GM23338 (cell line): ENCODE data around the gene KLF11. TPM values are rescaled to one million over a fixed set of nuclear protein-coding genes. Genes with fewer than 3 reads are reported as not detected.

Source experiments
- ATAC-seq: fragments of 200-7000 bp; cut with Tn5 transposase; 3 replicates; pipeline ENCODE4 v1.9.1; 2020
- DNase-seq: peaks from one replicate; pipeline ENCODE4 v3.0.0-alpha.2; 2015; ENCODE audit warnings: low spot score
- H2AFZ ChIP-seq: fragments of 200-600 bp; sonication (generic); 2 replicates; pipeline ENCODE4 v1.8.0; 2016; ENCODE audit warnings: antibody characterized with exemption, mild to moderate bottlenecking, moderate library complexity
- H3F3A ChIP-seq: fragments of 200-600 bp; sonication (generic); replicated peaks from 2 replicates; pipeline ENCODE4 v1.8.0; 2017; ENCODE audit warnings: antibody characterized with exemption, mixed run types, low read depth
- H3K27ac ChIP-seq: fragments of 200-600 bp; sonication (generic); 2 replicates; pipeline ENCODE4 v1.6.1; 2016; ENCODE audit warnings: low read depth
- H3K27me3 ChIP-seq: fragments of 200-600 bp; sonication (generic); 2 replicates; pipeline ENCODE4 v1.8.0; 2016; ENCODE audit warnings: mild to moderate bottlenecking, mixed run types, moderate library complexity; ENCODE audit not compliant: insufficient read depth
- H3K36me3 ChIP-seq: fragments of 200-600 bp; sonication (generic); 2 replicates; pipeline ENCODE4 v1.8.0; 2016; ENCODE audit warnings: mild to moderate bottlenecking; ENCODE audit not compliant: insufficient read depth
- H3K4me1 ChIP-seq: fragments of 200-600 bp; sonication (generic); 2 replicates; pipeline ENCODE4 v1.8.0; 2016; ENCODE audit warnings: mild to moderate bottlenecking, moderate library complexity; ENCODE audit not compliant: insufficient read depth
- H3K4me2 ChIP-seq: fragments of 200-600 bp; sonication (generic); 2 replicates; pipeline ENCODE4 v1.7.1; 2017; ENCODE audit warnings: mixed run types
- H3K4me3 ChIP-seq: fragments of 200-600 bp; sonication (generic); 2 replicates; pipeline ENCODE4 v1.6.1; 2016; ENCODE audit warnings: mixed run types
- H3K79me2 ChIP-seq: fragments of 200-600 bp; sonication (generic); replicated peaks from 2 replicates; pipeline ENCODE4 v1.8.0; 2017; ENCODE audit warnings: mild to moderate bottlenecking; ENCODE audit not compliant: insufficient read depth
- H3K9me2 ChIP-seq: fragments of 200-600 bp; sonication (generic); 2 replicates; pipeline ENCODE4 v1.8.0; 2017; ENCODE audit not compliant: insufficient read depth
- H4K20me1 ChIP-seq: fragments of 200-600 bp; sonication (generic); replicated peaks from 2 replicates; pipeline ENCODE4 v1.8.0; 2017; ENCODE audit warnings: mild to moderate bottlenecking; ENCODE audit not compliant: insufficient read depth
- H3K27ac Mint-ChIP-seq: 2 replicates; pipeline ENCODE4 v1.8.0; 2020; ENCODE audit warnings: inconsistent platforms, mild to moderate bottlenecking, moderate library complexity, mixed read lengths
- H3K27me3 Mint-ChIP-seq: 3 replicates; pipeline ENCODE4 v1.8.0; 2022; ENCODE audit warnings: low read depth, mild to moderate bottlenecking, moderate library complexity, mixed read lengths, inconsistent platforms; ENCODE audit not compliant: insufficient read depth, poor library complexity
- H3K36me3 Mint-ChIP-seq: 3 replicates; pipeline ENCODE4 v1.8.0; 2021; ENCODE audit warnings: low read depth, mild to moderate bottlenecking, inconsistent platforms, moderate library complexity, mixed read lengths
- H3K4me1 Mint-ChIP-seq: 3 replicates; pipeline ENCODE4 v1.8.0; 2020; ENCODE audit warnings: mild to moderate bottlenecking, inconsistent platforms, mixed read lengths
- H3K4me3 Mint-ChIP-seq: 3 replicates; pipeline ENCODE4 v1.8.0; 2021; ENCODE audit warnings: moderate library complexity, mild to moderate bottlenecking, inconsistent platforms, mixed read lengths
- H3K9me3 Mint-ChIP-seq: 3 replicates; pipeline ENCODE4 v1.8.0; 2020; ENCODE audit warnings: moderate library complexity, mild to moderate bottlenecking, inconsistent platforms, mixed read lengths
- CREB1 ChIP-seq: fragments of 250-450 bp; sonication (Bioruptor Pico); IDR thresholded peaks from 2 replicates; pipeline ENCODE4 v1.5.0; 2020; ENCODE audit warnings: low read depth, mild to moderate bottlenecking, moderate library complexity
- EZH2 ChIP-seq: fragments of 200-600 bp; sonication (generic); IDR thresholded peaks from one replicate; pipeline ENCODE4 v1.8.0; 2017; ENCODE audit warnings: antibody characterized with exemption, mild to moderate bottlenecking, low read depth; ENCODE audit not compliant: unreplicated experiment
- EZH2phosphoT487 ChIP-seq: fragments of 200-600 bp; sonication (generic); IDR thresholded peaks from one replicate; pipeline ENCODE4 v1.8.1; 2018; ENCODE audit warnings: antibody characterized with exemption; ENCODE audit not compliant: unreplicated experiment
- JUNB ChIP-seq: IDR thresholded peaks from one replicate; pipeline ENCODE4 v1.6.1; 2016; ENCODE audit warnings: antibody characterized with exemption; ENCODE audit not compliant: unreplicated experiment
- NANOG ChIP-seq: IDR thresholded peaks from 2 replicates; pipeline ENCODE4 v1.6.1; 2016; ENCODE audit warnings: antibody characterized with exemption, borderline replicate concordance
- POLR2AphosphoS5 ChIP-seq: IDR thresholded peaks from 2 replicates; pipeline ENCODE4 v1.6.1; 2016; ENCODE audit warnings: antibody characterized with exemption, low read depth
- REST ChIP-seq: IDR thresholded peaks from one replicate; pipeline ENCODE4 v1.6.1; 2018; ENCODE audit warnings: antibody characterized with exemption; ENCODE audit not compliant: unreplicated experiment
- STAT1 ChIP-seq: IDR thresholded peaks from one replicate; pipeline ENCODE4 v1.6.1; 2016; ENCODE audit warnings: antibody characterized with exemption; ENCODE audit not compliant: unreplicated experiment
- ZNF114 ChIP-seq: fragments of 250-450 bp; sonication (Bioruptor Pico); IDR thresholded peaks from 2 replicates; pipeline ENCODE4 v1.5.0; 2020; ENCODE audit warnings: mild to moderate bottlenecking, moderate library complexity
- ZNF331 ChIP-seq: fragments of 250-450 bp; sonication (Bioruptor Pico); IDR thresholded peaks from 2 replicates; pipeline ENCODE4 v1.5.0; 2020; ENCODE audit warnings: low read depth, mild to moderate bottlenecking, moderate library complexity
- polyA plus RNA-seq: library from polyadenylated mRNA; unstranded; fragments of >200 nt; fragmentation: Nextera tagmentation; extraction: Ambion mirVana; gene quantifications from 2 replicates; pipeline ENCODE4 v1.2.1, GENCODE V29; 2016
- total RNA-seq: library from RNA; depleted of rRNA; stranded (reverse); fragments of >200 nt; shearing (Covaris generic); gene quantifications from 2 replicates; pipeline ENCODE4 v1.2.3, GENCODE V29; 2014
- TF ChIP-seq, protein P1 (sequence below): fragments of 250-450 bp; sonication (Bioruptor Pico); IDR thresholded peaks from 2 replicates; pipeline ENCODE4 v1.5.0; 2020; ENCODE audit warnings: mild to moderate bottlenecking, moderate library complexity
- TF ChIP-seq, protein P2 (sequence below), 2 experiments: fragments of 200-600 bp in 1 of 2; sonication (generic) in 1 of 2; conservative IDR thresholded peaks; 2 replicates each; pipeline versions ENCODE4 v1.5.1 to v1.6.1; 2016 to 2017; ENCODE audit warnings: antibody characterized with exemption in 2 of 2, low read depth in 2 of 2, mild to moderate bottlenecking in 2 of 2, moderate library complexity in 1 of 2
- TF ChIP-seq, protein P3 (sequence below): IDR thresholded peaks from 2 replicates; pipeline ENCODE4 v1.6.1; 2016; ENCODE audit warnings: antibody characterized with exemption

The KLF11 gene
- total and polyA plus RNA-seq, 2 experiments from 2014 or later = 1.4 to 5.6 TPM

GRCh38 chr2:10016802-10017258 lies 26.5 kb upstream of the KLF11 start:
- H3K4me3 ChIP-seq = no peak overlapping the region
- no peaks in the 10 kb centered on the region; the same call in 2 of the 3 replicates for H3K36me3 Mint-ChIP-seq
- H3K4me1 Mint-ChIP-seq = no peaks in the 10 kb centered on the region; the same call in 2 of the 3 replicates
- H3F3A ChIP-seq = no peaks in the 10 kb centered on the region
- no peaks in the 10 kb centered on the region for H4K20me1 ChIP-seq
- no peaks in the 10 kb centered on the region for H3K79me2 ChIP-seq
- no peak overlapping the region for H3K4me3 Mint-ChIP-seq
- no peaks in the 10 kb centered on the region for H3K4me1 ChIP-seq
- ATAC-seq (no peak), DNase-seq (no peak)
- no peaks in the 10 kb centered on the region for H3K27me3 ChIP-seq
- H3K9me3 Mint-ChIP-seq = no peaks in the 10 kb centered on the region
- no peaks in the 10 kb centered on the region for H3K9me2 ChIP-seq
- H3K27ac ChIP-seq = no peak overlapping the region
- no peak overlapping the region for H2AFZ ChIP-seq
- no peak overlapping the region for H3K27ac Mint-ChIP-seq
- H3K4me2 ChIP-seq = no peak overlapping the region
- no peaks in the 10 kb centered on the region for H3K36me3 ChIP-seq
- no peaks in the 10 kb centered on the region for H3K27me3 Mint-ChIP-seq
- TF ChIP-seq EZH2phosphoT487 (no peak), ZNF331 (CRISPR knock-in tag) (no peak), JUNB (no peak), CREB1 (CRISPR knock-in tag) (no peak), ZNF114 (no peak), NANOG (no peak), STAT1 (no peak), POLR2AphosphoS5 (no peak), REST (no peak), EZH2 (no peak)
- TF ChIP-seq, protein P1, sequence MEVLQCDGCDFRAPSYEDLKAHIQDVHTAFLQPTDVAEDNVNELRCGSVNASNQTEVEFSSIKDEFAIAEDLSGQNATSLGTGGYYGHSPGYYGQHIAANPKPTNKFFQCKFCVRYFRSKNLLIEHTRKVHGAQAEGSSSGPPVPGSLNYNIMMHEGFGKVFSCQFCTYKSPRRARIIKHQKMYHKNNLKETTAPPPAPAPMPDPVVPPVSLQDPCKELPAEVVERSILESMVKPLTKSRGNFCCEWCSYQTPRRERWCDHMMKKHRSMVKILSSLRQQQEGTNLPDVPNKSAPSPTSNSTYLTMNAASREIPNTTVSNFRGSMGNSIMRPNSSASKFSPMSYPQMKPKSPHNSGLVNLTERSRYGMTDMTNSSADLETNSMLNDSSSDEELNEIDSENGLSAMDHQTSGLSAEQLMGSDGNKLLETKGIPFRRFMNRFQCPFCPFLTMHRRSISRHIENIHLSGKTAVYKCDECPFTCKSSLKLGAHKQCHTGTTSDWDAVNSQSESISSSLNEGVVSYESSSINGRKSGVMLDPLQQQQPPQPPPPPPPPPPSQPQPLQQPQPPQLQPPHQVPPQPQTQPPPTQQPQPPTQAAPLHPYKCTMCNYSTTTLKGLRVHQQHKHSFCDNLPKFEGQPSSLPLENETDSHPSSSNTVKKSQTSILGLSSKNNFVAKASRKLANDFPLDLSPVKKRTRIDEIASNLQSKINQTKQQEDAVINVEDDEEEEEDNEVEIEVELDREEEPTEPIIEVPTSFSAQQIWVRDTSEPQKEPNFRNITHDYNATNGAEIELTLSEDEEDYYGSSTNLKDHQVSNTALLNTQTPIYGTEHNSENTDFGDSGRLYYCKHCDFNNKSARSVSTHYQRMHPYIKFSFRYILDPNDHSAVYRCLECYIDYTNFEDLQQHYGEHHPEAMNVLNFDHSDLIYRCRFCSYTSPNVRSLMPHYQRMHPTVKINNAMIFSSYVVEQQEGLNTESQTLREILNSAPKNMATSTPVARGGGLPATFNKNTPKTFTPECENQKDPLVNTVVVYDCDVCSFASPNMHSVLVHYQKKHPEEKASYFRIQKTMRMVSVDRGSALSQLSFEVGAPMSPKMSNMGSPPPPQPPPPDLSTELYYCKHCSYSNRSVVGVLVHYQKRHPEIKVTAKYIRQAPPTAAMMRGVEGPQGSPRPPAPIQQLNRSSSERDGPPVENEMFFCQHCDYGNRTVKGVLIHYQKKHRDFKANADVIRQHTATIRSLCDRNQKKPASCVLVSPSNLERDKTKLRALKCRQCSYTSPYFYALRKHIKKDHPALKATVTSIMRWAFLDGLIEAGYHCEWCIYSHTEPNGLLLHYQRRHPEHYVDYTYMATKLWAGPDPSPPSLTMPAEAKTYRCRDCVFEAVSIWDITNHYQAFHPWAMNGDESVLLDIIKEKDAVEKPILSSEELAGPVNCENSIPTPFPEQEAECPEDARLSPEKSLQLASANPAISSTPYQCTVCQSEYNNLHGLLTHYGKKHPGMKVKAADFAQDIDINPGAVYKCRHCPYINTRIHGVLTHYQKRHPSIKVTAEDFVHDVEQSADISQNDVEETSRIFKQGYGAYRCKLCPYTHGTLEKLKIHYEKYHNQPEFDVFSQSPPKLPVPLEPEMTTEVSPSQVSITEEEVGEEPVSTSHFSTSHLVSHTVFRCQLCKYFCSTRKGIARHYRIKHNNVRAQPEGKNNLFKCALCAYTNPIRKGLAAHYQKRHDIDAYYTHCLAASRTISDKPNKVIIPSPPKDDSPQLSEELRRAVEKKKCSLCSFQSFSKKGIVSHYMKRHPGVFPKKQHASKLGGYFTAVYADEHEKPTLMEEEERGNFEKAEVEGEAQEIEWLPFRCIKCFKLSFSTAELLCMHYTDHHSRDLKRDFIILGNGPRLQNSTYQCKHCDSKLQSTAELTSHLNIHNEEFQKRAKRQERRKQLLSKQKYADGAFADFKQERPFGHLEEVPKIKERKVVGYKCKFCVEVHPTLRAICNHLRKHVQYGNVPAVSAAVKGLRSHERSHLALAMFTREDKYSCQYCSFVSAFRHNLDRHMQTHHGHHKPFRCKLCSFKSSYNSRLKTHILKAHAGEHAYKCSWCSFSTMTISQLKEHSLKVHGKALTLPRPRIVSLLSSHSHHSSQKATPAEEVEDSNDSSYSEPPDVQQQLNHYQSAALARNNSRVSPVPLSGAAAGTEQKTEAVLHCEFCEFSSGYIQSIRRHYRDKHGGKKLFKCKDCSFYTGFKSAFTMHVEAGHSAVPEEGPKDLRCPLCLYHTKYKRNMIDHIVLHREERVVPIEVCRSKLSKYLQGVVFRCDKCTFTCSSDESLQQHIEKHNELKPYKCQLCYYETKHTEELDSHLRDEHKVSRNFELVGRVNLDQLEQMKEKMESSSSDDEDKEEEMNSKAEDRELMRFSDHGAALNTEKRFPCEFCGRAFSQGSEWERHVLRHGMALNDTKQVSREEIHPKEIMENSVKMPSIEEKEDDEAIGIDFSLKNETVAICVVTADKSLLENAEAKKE (CRISPR knock-in tag) = no peak
- TF ChIP-seq, protein P2, sequence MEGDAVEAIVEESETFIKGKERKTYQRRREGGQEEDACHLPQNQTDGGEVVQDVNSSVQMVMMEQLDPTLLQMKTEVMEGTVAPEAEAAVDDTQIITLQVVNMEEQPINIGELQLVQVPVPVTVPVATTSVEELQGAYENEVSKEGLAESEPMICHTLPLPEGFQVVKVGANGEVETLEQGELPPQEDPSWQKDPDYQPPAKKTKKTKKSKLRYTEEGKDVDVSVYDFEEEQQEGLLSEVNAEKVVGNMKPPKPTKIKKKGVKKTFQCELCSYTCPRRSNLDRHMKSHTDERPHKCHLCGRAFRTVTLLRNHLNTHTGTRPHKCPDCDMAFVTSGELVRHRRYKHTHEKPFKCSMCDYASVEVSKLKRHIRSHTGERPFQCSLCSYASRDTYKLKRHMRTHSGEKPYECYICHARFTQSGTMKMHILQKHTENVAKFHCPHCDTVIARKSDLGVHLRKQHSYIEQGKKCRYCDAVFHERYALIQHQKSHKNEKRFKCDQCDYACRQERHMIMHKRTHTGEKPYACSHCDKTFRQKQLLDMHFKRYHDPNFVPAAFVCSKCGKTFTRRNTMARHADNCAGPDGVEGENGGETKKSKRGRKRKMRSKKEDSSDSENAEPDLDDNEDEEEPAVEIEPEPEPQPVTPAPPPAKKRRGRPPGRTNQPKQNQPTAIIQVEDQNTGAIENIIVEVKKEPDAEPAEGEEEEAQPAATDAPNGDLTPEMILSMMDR (conservative IDR thresholded peaks at IDR 0.05; ENCODE audit: low read depth in 2 of 2) = no peak
- TF ChIP-seq, protein P3, sequence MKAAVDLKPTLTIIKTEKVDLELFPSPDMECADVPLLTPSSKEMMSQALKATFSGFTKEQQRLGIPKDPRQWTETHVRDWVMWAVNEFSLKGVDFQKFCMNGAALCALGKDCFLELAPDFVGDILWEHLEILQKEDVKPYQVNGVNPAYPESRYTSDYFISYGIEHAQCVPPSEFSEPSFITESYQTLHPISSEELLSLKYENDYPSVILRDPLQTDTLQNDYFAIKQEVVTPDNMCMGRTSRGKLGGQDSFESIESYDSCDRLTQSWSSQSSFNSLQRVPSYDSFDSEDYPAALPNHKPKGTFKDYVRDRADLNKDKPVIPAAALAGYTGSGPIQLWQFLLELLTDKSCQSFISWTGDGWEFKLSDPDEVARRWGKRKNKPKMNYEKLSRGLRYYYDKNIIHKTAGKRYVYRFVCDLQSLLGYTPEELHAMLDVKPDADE = no peak
